Measurements from ENCODE around the gene SEMA5A.

Gene SEMA5A

DNA sequence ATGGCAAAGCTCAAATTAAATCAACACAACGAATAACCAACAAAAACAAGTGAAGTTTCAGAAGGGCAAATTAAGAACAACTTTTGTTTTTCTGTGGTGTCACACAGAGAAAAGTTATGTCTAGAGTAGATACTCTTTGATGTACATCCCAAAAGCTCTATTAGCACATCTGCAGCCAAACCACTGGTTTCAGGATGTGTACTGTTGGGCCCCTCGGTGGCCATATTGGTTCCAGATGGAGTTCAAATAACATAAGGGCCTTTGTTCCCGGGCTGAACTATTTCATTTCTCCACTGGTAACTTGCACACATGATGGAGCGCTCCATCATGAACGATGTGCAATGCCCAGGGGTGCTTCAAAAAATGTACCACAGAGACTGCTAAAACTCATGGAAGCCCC is 126.1 kb downstream of the SEMA5A start:
- no peak overlapping the region for H3K4me3 ChIP-seq (ENCODE audit: low read depth, low read length)
- no peak for DNase-seq (ENCODE audit: low read depth)
- TF ChIP-seq, protein P1, sequence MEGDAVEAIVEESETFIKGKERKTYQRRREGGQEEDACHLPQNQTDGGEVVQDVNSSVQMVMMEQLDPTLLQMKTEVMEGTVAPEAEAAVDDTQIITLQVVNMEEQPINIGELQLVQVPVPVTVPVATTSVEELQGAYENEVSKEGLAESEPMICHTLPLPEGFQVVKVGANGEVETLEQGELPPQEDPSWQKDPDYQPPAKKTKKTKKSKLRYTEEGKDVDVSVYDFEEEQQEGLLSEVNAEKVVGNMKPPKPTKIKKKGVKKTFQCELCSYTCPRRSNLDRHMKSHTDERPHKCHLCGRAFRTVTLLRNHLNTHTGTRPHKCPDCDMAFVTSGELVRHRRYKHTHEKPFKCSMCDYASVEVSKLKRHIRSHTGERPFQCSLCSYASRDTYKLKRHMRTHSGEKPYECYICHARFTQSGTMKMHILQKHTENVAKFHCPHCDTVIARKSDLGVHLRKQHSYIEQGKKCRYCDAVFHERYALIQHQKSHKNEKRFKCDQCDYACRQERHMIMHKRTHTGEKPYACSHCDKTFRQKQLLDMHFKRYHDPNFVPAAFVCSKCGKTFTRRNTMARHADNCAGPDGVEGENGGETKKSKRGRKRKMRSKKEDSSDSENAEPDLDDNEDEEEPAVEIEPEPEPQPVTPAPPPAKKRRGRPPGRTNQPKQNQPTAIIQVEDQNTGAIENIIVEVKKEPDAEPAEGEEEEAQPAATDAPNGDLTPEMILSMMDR (conservative IDR thresholded peaks at IDR 0.05; ENCODE audit: low read depth, low read length) = no peak

DNA sequence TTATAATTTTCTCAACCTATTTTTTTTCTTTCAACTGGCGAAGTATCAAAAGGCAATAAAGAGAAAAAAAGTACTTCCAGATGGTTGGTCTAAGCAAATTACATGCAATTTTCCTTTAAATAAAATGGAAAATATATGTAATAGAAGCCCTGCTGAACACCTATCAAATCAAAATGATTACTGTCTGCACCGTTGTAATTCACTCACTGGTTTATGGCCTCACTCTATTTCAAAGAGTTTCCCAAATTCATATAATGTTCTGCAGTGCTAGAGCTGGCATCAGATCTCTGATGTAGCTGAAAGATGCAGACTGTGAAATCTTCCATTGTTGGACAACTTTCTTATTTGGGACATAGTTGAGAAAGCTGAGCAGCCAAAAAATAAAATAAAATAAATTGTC is 130.3 kb downstream of the SEMA5A start:
- no peak for DNase-seq (ENCODE audit: low read depth)
- H3K4me3 ChIP-seq (ENCODE audit: low read depth, low read length) = no peak overlapping the region
- TF ChIP-seq, protein P1 (conservative IDR thresholded peaks at IDR 0.05; ENCODE audit: low read depth, low read length) = no peak

DNA sequence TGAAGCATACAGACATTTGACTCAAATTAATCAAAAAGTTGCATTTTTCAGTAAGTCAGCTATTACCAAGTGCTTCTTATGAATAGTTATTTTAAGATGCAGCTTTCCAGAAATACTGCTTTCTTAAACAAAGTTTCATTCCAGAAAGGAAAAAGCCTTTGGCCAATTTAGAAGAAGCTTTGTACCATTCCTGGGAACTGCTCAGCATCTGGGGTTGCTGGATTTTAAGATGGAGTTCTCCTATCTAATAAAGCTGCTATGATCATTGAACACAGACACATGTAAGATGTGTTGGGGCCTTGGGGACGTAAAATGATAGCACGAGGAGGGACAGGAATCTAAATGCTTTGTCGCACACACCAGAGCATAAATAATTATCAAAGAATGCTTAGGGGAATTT is 130.8 kb downstream of the SEMA5A start:
- TF ChIP-seq, protein P1 (conservative IDR thresholded peaks at IDR 0.05; ENCODE audit: low read depth, low read length) = no peak
- no peak overlapping the region for H3K4me3 ChIP-seq (ENCODE audit: low read depth, low read length)
- no peak for DNase-seq (ENCODE audit: low read depth)

DNA sequence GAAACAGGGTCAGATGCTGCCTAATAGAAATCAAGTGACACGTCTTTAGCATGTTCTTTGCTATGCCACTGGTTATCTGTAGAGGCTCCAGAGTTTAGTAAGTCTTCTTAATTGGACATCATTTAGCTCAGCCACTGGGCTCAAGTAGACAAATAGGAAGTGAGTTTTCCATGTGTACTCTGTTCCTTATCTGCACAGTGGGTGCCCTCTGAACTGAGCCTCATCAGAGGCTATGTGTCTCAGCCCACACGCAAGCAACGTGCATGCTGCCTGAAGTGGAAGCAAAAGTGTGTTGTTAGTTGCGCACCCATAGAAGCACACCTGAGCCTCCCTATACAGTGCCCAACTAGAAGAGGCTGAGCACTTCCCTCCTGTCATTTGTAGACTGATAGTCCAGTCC is 134.7 kb downstream of the SEMA5A start:
- TF ChIP-seq, protein P1 (conservative IDR thresholded peaks at IDR 0.05; ENCODE audit: low read depth, low read length) = no peak
- DNase-seq (ENCODE audit: low read depth) = no peak
- no peak overlapping the region for H3K4me3 ChIP-seq (ENCODE audit: low read depth, low read length)

DNA sequence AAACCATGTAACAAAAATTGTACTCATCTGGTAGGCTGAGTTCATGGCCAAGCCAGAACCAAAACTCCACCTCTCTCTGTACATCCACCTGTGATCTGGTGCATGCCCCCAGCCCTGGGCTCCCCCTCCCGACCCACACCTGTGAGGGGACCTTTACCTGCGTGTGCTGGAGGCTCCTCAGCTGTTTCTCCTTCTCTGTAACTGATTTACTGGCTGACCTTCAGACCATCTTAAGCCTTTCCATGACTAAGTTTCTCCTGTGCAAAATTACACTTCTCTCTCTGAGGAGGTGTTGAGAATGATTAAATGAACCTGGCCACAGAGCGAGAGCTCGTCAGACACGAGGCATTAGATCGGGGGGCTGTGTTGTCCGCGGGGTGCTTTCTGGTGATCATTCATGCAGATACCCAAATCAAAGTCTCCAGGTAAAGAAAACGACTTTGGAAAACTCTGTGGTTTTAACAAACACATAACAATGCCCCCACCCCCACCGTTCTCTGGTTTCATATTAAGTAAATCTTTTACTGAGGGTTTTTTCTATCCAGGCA is 136.4 kb downstream of the SEMA5A start:
- no peak for DNase-seq (ENCODE audit: low read depth)
- TF ChIP-seq, protein P1 (conservative IDR thresholded peaks at IDR 0.05; ENCODE audit: low read depth, low read length) = no peak
- no peak overlapping the region for H3K4me3 ChIP-seq (ENCODE audit: low read depth, low read length)

DNA sequence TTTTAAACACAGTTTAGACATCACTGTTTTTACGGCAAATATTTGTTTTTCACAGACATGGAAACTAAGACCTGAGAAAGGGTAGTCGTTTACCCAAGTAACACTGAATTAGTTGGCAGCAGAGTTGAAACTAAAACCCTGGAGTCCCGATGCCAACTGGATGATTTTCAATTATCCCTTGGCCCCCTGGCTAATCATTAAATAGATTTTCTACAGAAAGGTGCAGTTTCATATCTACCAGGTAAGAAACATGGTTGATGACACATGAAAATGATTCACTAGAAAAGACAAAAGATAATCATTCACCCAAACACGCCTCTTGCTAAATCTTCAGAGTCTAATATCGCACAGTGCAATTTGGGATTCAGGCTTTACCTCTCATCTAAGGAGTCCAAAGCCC is 136.9 kb downstream of the SEMA5A start:
- TF ChIP-seq, protein P1 (conservative IDR thresholded peaks at IDR 0.05; ENCODE audit: low read depth, low read length) = no peak
- DNase-seq (ENCODE audit: low read depth) = no peak
- no peak overlapping the region for H3K4me3 ChIP-seq (ENCODE audit: low read depth, low read length)

DNA sequence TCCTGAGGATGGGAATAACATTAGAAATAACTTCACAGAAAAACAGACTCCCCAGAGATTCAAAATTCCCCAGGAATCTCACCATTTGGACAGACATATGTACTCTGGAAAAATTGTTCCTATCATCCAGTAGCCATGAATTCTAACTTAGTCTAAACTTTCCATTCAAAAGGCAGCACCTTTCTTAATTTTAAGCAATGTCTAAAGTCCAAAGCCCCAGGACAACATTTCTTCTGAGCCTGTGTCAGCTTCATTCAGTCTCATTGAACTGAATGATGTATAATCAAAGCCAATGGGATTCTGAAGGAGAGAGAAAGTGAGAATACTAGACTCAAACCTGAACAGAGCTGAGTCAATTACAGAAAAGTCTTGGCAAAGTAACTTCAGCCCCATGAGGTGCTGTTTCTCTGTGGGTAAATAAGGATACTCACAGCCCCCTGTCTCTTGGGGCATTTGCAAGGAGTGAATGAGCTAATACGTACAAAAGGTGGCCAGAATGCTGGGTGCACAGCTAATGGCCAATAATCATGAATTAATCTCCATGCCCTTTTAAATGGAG is 140.6 kb downstream of the SEMA5A start:
- TF ChIP-seq, protein P1 (conservative IDR thresholded peaks at IDR 0.05; ENCODE audit: low read depth, low read length) = no peak
- DNase-seq (ENCODE audit: low read depth) = no peak
- H3K4me3 ChIP-seq (ENCODE audit: low read depth, low read length) = no peak overlapping the region

Data from choroid plexus epithelial cell (primary cell).